AG04450 (cell line): ENCODE results near the gene PRR5L. TPM values are rescaled to one million over a fixed set of nuclear protein-coding genes. Genes with fewer than 3 reads are reported as not detected.

Experiments used
- CTCF ChIA-PET: fragments of 300-600, 350-600 bp; formaldehyde crosslinking; extraction: SDS; loops from one replicate; lab custom pipeline; 2022; ENCODE audit warnings: antibody characterized with exemption, inconsistent platforms; lab: Charles Lee
- POLR2A ChIA-PET: fragments of 350-600 bp; formaldehyde crosslinking; extraction: SDS; loops from one replicate; lab custom pipeline; 2021; ENCODE audit warnings: antibody characterized with exemption, inconsistent platforms; lab: Yijun Ruan, JAX
- DNase-seq: peaks from one replicate; pipeline ENCODE4 v3.0.0-alpha.2; 2011; ENCODE audit warnings: low read depth, low spot score
- H3K27ac ChIP-seq: one replicate; pipeline ENCODE4 v1.5.1; 2012; ENCODE audit warnings: low read depth, low read length, control low read depth
- H3K27me3 ChIP-seq: one replicate; pipeline ENCODE4 v1.6.0; 2012; ENCODE audit warnings: low read length; ENCODE audit not compliant: control insufficient read depth, insufficient read depth
- H3K4me3 ChIP-seq: 2 replicates; pipeline ENCODE4 v1.5.1; 2011; ENCODE audit warnings: mild to moderate bottlenecking, low read depth, low read length, control low read depth
- H3K9me3 ChIP-seq: 2 replicates; pipeline ENCODE4 v1.5.1; 2012; ENCODE audit warnings: low read length; ENCODE audit not compliant: control insufficient read depth, insufficient read depth
- CTCF ChIP-seq: IDR thresholded peaks from 2 replicates; pipeline ENCODE4 v1.5.1; 2011; ENCODE audit warnings: low read depth, low read length, control low read depth, inconsistent platforms
- polyA plus RNA-seq: library from polyadenylated mRNA; depleted of rRNA; stranded (reverse); fragments of >200 nt; gene quantifications from 2 replicates; pipeline ENCODE4 v1.2.3, GENCODE V29; 2011

PRR5L gene
- polyA plus RNA-seq, 1 experiment, result 3.4 TPM

DNA sequence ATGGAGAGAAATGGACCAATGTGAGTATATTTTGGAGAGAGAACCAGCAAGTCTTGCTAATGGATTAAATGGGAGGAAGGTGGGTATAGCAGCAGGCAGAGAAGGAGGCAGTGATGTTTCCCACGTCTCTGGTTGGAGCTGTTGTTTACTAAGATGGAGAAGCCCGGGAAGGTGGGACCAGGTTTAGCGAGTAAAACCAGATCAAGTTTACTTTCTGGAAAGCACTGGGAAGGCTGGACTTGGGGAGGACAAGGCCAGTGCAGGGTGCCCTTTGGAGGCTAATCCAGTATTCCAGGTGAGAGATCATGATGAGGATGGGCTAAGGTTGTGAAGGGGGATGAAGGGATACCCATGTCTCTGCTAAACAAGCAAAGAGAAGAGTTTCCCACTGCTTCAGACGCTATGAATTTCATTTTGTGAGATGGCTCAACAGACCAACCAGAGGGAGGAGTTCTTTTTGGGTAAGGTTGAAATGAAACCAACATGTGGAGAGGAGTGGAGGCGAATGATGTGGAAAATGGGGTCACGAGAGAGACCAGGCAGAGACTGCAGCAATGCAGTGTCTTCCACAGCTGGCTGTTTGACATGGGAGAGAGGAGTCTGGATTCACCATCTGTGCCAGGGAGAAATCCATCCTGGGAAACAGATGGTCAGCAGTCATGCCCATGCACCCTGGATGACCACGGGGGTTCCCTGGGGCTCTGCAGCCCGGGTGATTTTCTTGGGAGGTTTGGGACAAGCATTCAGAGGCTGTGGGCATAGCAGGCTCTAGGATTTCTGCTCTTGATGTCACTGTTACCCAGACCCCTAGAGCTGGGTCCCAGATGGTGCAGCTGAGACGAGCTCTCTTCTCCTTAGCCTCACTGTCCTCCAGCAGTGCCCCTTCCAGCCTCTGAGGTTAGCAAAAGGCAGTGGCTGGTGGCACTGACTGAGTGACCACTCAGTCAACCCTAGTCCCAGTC, 31.8 kb upstream of the PRR5L start:
- DNase-seq, result no peak
- Histone ChIP-seq H3K27ac (no peak overlapping the region), H3K27me3 (peaks cover 17% of the 10 kb centered on the region), H3K9me3 (no peaks in the 10 kb centered on the region), H3K4me3 (no peak overlapping the region)
- ChIA-PET CTCF (interaction anchor here (0.8 to 7.2 kb wide), 4 partner anchors 214 to 850 kb away, joined by 3 to 94 read pairs (median 3); no protein-coding TSS in a partner anchor), POLR2A (no interaction called here)
- TF ChIP-seq CTCF, result no peak

DNA sequence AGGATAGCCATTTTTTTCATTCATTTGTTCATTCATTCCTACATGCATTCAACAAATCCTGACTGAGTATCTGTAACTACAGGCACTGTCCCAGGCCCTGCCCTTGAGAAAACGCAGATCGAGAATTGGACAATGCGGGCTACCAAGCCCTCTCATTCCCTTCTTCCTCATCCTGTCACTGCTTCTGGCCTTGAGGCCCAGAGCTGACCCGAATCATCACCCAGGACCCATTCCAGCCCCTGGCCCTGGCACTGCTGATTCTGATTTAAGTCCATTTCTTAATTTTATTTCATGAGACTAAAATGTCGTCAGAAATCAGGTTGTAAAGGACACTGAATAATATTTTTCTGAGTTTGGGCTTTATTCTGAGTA, 31.1 kb upstream of the PRR5L start:
- Histone ChIP-seq H3K4me3 (no peak overlapping the region), H3K27me3 (peaks cover 14% of the 10 kb centered on the region), H3K27ac (no peak overlapping the region), H3K9me3 (no peaks in the 10 kb centered on the region)
- CTCF ChIA-PET, result interaction anchor here (0.6 to 7.2 kb wide), 12 partner anchors 10 to 848 kb away, joined by 3 to 94 read pairs (median 4); no protein-coding TSS in a partner anchor
- no peak for DNase-seq
- TF ChIP-seq CTCF, result no peak
- POLR2A ChIA-PET, result no interaction called here

GRCh38 chr11:36265793-36266628, 30.1 kb upstream of the PRR5L start:
- DNase-seq, result no peak
- POLR2A ChIA-PET, result no interaction called here
- peak; percentile 89 for TF ChIP-seq CTCF
- Histone ChIP-seq H3K9me3 (no peaks in the 10 kb centered on the region), H3K4me3 (no peak overlapping the region), H3K27me3 (peaks cover 8% of the 10 kb centered on the region), H3K27ac (no peak overlapping the region)
- CTCF ChIA-PET, result interaction anchor here (0.5 to 7.2 kb wide), 30 partner anchors 8 to 1125 kb away, joined by 3 to 94 read pairs (median 3); partner anchors contain the start of gene PRR5L

DNA sequence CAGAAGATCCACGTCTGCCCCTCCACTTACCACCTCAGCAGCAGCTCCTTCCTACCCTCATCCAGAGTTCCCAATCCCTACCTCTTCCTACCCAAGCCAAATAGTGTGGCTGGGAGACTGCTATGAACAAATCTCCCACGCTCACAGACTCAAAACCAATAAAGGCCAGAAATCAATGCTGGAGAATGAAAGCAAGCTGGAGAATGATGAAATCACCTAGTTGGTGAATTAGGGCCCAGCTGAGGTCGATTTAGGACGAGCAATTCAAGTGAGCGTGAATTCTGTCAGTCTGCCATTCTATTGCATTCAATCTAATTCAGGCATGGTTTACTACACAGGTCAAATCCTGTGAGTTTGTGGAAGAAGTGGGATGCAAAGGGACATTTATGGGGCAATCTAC, 29.3 kb upstream of the PRR5L start:
- Histone ChIP-seq H3K27me3 (peaks cover 5% of the 10 kb centered on the region), H3K4me3 (no peak overlapping the region), H3K9me3 (no peaks in the 10 kb centered on the region), H3K27ac (no peak overlapping the region)
- ChIA-PET CTCF (interaction anchor here (0.6 to 7.2 kb wide), 19 partner anchors 8 to 809 kb away, joined by 3 to 94 read pairs (median 8); partner anchors contain the start of gene PRR5L), POLR2A (interaction anchor here (0.6 kb wide), 1 partner anchor 165 kb away, joined by 5 read pairs; no protein-coding TSS in a partner anchor)
- no peak for DNase-seq
- TF ChIP-seq CTCF, result no peak
